Stimulated activated CD4-positive, alpha-beta T cell treated with anti-CD3 and anti-CD28 coated beads, TNF-alpha, amount 100 ng/mL, for 1 hour (primary cell): Measurements from ENCODE around the gene ADPRHL1.

ENCODE experiments used
- DNase-seq, 3 donors: peaks; one replicate each; pipeline ENCODE4 v3.0.0-alpha.2; 2020; ENCODE audit warnings: low read depth in 3 of 3, low spot score in 1 of 3

The ADPRHL1 gene

DNA sequence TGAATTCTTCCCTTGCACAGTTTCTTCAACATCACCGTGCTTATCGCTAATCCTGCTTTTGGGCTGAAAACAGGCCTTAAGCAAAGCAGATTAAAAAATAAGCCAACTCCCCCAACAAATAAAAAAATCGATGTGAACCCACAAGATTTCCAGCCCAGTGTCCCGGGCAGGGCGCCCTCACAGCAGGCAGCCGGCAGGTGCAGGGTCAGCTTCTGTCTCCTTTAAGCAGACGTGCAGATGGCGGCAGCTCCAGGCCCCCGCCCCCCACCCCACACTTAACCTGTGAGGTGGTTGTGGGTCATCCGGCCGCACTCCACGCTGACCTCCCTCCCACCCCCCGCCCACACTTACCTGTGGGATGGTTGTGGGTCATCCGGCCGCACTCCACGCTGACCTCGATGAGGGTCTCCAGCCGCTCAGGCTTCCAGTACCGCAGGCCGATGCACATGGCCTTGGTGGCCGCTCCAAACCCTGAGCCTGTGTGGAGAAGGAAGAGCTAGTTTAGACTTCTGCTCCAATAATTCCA lies 19.8 kb downstream of the ADPRHL1 start:
- DNase-seq, result no peak

DNA sequence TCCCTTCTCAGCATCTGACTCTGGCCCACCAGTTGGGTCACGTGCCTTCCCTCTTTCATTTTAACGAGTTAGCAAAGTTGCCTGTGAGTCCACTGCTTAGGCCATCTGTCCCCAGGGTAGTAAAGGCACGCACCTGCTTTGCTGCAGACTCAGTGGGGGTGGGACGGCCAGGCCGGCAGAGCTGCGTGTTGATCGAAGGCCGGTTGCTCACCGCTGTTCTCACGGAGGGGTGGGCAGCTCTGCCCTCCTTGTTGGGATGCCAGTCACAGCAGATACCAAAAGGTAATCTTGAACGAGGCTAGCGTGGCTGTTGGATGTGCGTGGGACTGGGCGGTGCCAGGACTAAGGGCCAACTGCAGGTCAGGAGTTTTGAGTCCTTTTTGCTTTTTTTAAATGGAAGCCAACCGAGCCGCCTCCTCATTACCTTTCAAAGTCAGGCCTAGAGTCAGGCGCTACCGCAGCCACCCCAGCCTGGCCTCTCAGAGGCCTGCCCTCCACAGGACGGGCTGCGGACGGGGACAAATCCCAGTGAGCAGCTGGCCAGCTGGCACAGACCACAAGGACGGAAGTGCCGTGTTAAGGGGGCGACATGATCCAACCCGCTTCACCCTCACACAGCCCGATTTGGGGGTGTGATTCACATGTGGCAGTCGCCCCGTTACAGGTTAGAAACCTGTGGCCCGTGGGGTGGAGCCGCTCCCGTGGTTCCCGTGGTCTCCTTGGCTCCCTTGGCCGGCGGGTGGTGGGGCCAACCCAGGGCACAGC lies 20.6 kb downstream of the ADPRHL1 start:
- no peak for DNase-seq

DNA sequence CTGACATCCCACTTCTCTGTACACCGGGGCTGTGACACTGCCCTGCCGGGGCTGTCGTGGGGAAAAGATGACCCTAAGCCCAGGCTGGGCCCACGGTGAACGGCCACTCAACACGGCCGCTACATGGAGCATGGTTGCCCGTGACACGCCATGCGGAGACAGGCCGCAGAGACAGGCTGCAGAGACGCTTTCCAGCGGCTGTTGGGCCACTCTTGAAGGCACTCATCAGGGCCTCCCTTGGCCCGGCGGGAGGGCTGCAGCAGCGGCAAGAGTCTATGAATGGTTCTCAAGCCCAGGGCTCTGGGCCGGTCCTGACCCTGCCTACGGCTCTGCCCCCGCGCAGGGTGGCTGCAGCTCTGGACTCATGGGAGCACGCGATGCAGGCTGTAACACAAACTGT lies 22.1 kb downstream of the ADPRHL1 start:
- DNase-seq, result no peak

DNA sequence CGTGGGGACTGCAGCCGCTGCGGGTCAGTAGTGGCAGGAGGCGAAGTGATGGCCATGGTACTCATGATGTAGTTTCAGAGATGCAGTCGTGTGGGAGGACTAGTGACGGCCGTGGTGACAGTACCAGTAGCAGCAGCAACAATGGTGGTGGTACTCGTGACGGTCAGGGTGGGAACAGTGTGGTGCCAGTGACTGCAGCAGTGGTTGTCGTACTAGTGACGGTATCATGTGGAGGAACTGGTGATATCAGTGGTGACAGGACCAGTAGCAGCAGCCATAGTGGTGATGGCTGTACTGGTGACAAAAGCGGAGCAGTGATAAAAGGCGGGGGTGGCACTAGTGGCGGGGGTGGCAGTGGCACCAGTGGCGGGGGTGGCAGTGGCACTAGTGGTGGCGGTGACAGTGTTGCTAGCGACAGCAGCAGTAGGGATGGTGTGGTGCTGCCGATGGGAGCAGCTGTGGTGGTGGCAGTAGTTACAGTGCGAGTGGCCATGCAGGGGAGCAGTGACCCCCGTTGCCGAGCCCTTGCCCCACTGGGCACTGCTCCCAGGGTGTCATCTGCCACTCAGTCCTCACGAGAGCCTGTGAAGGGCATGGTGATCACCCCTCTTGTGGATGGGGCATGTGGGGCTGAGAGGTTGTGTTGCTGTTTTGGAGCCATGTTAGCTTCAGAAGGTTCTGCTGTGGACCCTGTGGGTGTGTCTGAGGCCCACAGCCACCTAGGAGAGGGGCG lies 22.7 kb downstream of the ADPRHL1 start:
- DNase-seq, result no peak

DNA sequence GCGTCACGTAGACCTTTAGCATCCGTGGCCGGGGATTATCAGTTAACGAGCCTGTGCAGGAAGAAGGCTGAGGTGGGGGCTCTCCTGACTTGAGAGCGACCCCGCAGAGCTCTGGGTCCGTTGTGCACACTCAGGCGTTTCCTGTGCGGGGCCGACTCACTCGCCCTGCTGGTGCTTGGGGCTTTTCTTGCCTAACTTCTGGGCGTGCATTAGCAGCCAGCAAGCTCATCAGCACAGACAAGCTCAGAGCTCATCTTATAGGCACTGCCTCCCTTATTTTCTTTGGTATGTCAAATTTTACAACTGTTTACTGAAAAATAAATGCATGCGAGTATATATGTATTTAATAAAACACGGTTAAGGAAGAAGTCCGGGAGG lies 23.7 kb downstream of the ADPRHL1 start:
- no peak for DNase-seq

DNA sequence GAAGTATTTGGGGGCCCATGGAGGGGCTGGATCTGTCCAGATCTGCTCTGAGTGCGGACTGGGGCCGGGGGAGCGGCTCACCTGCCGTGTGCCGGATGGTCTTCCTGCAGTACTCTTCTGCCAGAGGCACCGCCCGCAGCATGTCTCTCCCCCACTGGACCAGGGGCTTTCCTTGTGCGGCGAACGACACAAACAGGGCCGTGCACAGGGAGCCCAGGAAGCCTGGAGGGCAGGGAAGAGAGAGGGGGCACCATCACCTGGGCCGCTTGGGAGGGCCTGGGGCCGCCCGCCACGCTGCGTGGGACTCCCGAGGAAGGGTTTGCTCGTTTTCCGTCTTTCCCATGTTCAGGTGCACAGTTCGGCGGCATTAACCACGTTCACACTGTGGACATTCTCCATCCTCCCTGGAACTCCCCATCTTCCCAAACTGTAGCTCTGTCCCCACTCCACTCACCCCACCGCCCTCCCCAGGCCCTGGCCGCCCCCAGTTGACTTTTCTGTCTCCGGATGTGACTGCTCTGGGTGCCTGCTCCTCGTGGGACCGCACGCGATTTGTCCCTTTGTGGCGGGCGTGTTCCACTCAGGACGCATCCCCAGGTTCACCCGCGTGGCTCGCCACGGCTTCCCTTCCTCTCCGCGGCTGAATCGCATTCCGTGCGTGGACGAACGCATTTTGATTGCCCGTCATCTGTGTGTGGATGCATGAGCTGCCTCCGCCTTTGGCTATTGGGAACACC lies 24.2 kb downstream of the ADPRHL1 start:
- no peak for DNase-seq

DNA sequence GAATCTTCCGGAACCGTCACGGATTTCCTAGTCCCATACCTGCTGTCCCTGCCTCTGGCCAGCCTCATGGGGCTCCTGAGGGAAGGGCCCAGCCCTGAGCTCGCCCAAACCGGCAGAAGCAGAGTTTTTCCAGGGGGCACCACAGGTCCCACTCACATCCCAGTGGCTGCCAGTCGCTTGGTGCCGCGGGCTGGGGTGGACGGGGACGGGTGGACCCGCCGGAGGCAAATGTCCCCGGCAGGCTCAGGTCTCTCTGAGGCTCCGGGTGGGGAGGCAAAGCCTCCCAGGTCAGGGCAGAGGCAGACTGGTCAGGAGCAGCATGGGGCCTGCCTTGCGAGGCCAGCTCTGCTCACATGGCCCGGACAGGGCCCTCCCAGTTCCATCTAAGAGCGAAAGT lies 24.8 kb downstream of the ADPRHL1 start:
- no peak for DNase-seq

DNA sequence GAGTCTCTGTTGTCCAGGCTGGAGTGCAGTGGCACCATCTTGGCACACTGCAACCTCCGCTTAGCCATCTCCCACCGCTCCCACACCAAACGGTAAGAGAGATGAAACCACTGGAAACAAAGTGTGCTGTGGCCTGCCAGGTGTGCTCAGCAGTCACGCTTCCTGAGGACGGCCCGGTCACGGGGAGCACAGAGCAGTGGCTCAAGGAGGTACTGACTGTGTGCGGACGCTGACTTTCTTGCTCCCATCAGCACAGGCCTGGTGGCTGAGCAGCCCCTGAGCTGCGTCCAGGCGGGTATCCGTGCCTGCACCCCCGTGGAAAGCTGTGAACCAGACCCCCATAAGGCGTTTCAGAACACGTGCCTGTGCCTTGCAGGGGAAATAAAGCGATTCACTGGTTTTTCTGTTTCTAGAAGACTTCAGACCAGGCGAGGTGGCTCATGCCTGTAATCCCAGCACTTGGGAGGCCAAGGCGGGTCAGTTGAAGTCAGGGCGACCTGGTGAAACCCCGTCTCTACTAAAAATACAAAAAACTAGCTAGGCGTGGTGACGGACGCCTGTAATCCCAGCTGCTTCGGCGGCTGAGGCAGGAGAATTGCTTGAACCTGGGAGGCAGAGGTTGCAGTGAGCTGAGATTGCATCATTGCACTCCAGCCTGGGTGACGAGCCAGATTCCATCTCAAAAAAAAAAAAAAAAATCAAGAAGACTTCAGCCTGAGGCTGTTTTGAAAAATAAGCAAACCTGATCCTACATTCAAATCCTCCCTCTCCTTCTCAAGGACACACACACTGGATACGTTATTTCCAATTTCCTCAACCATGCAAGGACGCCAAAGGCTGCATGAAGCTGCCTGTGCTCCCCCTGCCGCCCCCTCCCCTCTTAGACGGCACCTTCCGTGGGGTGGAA lies 25.5 kb downstream of the ADPRHL1 start:
- DNase-seq, result no peak

DNA sequence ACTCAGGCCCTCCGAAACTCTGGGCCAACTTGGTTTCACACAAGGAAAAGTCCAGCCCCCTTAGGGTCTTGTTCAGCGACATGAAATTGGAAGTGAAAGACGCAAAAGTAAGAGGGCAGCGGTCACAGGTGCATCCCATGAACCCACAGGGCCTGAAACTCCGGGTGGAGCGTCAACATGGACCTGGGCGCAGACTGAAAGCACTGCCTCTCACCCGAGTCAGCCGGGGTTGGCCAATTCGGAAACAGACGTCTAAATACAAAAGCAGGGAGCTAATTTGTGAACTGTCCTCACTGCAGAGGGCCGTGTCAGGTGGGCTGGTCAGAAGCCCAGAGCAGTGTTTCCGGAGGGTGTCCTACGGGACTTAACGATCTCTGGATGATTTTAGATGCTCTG lies 26.7 kb downstream of the ADPRHL1 start:
- no peak for DNase-seq

DNA sequence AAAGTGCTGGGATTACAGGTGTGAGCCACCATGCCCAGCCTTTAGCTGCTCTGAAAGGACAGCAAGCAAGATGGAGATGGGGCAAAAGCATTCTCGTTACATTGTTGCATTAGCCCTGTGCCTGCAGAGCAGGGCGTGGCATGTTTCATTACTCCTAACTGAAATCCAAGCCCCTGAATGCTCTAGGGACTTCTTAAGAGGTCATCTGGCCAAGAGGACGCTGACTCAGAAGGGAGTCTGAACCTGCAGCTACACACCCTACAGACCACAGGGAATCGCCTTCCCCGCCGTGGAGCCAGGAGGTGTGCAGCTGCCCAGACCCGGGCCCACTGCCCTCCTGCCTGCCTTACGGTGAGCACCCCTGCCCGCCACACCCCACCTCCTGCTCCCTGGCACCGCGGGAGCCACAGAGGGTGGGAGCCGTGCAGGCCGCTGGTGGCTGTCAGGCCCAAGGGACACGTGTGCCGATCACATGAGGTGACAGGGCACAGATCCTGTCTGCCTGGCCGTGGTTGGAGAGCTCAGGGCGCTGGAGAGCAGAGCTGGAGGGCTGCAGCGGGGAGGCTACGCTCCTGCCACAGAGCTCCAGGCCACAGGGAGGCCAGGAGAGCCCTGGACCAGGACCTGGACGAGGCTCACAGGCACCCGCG lies 27.2 kb downstream of the ADPRHL1 start:
- no peak for DNase-seq

DNA sequence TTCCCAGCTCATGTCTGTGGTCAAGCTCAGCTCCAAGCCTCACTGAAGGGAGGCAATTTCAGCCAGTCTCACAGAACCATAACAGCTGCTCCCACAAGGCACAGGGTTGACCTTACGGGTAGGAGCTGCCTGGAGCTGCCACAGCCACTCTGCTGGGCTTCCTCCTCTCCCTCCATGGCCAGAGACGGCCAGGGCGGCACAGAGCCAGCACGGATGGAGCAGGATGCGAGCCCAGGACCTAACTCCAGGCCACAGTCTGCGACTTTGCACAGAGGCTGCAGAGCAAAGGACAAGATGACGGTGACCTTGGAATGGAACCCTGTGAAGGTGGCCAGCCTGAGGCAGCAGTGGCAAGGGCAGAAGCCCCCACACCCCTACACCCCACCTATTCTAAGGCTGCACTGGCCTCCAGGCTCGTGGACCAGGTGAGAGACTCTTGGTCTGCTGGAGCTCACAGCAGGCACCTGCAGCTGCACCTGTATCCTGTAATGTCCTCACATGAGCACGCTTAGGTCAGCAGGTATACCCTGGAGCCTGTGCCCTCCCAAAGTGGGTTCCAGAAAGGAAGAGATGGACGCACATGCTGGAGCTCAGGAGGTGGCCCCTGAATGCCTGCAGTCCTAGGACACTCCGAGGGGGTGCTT lies 29.6 kb downstream of the ADPRHL1 start:
- DNase-seq, result no peak

DNA sequence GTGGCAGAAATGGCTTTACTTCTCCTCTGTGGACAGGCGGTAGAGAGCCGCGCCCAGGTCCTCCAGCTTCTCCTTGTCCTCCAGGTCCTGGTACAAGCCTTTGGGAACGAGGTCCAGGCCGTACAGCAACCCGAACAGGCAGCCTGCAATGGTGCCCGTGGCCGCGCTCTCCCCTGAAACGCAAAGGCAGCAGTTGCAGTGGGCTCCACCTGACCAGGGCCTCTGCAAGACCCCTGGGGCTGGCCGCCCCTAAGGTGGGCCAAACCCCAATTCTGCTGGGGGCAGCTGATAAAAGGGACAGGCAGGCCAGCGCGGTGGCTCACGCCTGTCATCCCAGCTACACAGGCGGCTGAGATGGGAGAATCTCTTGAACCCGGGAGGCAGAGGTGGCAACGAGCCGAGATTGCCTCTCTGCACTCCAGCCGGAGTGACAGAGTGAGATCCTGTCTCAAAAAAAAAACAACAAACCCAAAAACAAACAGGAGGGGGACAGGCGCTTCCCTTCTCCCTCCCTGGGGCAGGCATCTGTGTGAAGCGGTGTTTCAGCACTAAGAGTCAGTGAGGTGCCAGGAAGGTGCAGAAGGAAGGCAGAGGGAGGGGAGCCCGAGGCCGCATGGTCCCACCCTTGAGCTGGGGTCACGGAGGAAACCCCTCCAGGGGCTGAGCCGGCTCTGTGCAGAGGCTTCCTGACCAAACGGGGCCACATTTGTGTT lies 30.3 kb downstream of the ADPRHL1 start:
- no peak for DNase-seq

DNA sequence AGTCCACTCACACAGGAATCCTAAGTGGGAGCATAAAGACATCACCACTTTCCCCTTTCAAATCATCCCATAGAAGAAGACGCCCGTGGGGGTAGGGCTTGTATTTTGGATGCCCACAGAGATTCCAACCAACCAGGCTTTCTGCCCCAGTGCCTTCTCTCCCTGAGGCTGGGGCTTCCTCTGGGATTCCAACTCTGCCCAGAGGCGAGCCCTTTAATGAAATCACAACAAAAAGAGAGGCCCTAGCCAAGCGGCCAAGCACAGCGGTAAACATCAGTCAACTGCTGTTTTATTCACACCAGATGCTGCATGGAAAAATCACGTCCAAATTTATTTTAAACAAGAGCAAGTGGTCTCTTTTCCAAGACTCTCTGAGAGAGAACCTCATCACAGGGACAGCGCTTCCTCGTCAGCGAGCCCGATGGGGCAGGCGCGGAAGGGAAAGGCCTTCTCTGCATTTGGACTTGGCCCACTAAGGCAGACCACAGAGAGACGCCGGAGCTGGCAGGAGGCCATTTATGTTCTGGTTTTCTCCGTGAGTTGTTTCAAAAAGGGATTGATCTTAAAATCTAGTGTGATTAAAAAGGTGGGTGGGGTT lies 31.5 kb downstream of the ADPRHL1 start:
- no peak for DNase-seq

DNA sequence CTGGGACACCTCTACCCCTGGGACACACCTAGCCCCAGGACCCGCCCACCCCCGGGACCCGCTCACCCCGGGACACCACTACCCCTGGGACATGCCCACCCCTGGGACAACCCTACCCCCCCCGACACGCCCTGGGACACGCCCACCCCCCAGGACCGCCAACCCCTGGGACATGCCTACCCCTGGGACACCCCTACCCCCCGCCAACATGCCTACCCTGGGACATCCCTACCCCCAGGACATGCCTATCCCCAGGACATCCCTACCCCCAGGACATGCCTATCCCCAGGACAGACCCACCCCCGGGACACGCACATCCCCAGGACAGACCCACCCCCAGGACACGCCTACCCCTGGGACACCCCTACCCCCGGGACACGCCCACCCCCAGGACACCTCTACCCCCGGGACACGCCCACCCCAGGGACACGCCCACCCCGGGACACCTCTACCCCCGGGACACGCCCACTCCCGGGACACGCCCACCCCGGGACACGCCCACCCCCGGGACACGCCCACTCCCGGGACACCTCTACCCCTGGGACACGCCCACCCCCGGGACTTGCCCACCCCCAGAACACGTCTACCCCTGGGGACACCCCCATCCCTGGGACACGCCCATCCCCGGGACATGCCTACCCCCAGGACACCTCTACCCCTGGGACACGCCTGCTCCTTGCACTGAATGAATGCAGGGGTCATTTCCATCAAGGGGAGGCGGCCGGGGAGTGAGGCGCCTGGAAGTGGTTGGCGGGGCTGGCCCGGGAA lies 32.3 kb downstream of the ADPRHL1 start:
- no peak for DNase-seq

DNA sequence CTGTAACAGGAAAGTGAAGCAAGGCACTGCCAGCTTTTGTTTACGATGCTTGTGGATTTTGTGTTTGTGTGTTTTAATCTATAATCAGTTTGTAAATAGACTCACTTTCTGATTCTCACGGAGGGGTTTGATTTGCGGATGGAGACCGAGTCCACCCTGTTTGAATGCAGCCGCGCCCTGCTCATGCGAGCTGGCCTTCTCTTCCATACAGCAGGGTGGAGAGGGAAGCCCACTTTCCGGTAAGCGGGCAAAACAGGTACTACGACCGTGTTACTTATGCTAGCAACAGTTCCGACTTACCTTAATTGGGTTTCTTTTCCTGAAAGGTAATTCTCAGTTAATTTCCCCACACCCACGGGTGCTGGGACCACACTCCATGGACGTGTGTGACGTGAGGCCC lies 33.1 kb downstream of the ADPRHL1 start:
- no peak for DNase-seq

DNA sequence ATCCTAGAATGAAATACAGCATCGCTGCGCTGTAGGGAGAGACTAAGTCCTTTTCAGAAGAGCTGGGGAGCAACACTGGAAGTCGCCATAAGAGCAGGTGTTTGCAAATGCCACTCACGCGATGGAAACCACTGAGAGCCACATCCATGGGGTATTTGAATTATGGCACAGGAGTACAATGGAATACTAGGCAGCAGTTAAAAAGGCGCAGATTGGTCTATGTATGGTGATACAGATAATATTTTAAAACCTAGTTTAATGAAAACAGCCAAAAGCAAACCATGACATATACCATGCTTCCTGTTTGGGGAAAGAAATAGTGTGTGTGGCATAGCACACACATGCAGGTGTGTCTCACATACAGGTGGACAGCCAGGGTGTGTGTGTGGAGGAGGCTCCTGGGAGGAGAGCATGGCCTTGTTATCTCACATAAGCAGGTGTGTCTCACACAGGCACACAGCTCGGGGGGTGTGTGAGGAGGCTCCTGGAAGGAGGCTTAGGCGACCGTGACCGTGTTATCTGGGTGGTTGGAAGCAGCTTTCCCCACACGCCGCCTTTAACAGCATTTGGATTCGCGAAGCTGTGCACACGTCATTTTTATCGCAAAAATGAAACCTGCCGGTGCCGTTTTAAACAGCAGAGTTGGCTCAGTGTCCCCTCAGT lies 33.6 kb downstream of the ADPRHL1 start:
- DNase-seq, result no peak

DNA sequence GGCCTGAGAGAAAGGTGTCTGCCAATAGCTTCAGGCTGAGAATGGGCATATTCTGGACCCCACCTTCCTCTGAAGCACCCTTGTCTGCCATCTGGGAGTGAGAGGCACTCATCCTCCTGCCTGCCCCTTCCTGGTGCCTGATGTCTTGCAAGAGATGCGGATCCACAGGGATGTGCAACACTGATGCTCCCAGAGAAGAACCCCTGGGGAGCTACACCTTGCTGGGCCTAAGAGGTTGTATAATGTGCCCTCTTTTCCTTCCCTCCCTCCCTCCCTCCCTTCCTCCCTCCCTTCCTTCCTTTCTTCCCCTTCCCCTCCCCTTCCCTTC lies 34.6 kb downstream of the ADPRHL1 start:
- no peak for DNase-seq
